GM10266 (cell line): ENCODE measurements around the gene KNDC1.

Experiments
- DNase-seq: peaks from one replicate; pipeline ENCODE4 v3.0.0; 2012; ENCODE audit errors: extremely low spot score
- CTCF ChIP-seq: IDR thresholded peaks from 2 replicates; pipeline ENCODE4 v1.5.1; 2012; ENCODE audit warnings: mild to moderate bottlenecking, low read depth; ENCODE audit not compliant: control insufficient read depth, insufficient read depth; ENCODE audit errors: missing control alignments

The KNDC1 gene

GRCh38 chr10:133209117-133209516 lies 49.1 kb downstream of the KNDC1 start:
- DNase-seq = no peak
- TF ChIP-seq CTCF = no peak

- no peak for DNase-seq
- no peak for TF ChIP-seq CTCF
Observed at GRCh38 chr10:133209641-133210040, 49.6 kb downstream of the KNDC1 start.

- DNase-seq = no peak
- no peak for TF ChIP-seq CTCF
Observed at GRCh38 chr10:133210398-133211140, 50.5 kb downstream of the KNDC1 start.

GRCh38 chr10:133211141-133211830 lies 51.3 kb downstream of the KNDC1 start:
- DNase-seq = no peak
- no peak for TF ChIP-seq CTCF

- DNase-seq = no peak
- TF ChIP-seq CTCF = no peak
Observed at GRCh38 chr10:133211959-133212852, 52.2 kb downstream of the KNDC1 start.

- DNase-seq = no peak
- TF ChIP-seq CTCF = no peak
Observed at GRCh38 chr10:133212853-133213494, 53.0 kb downstream of the KNDC1 start.
